Testis (tissue), 2 donors: ENCODE measurements around the gene PPCDC.

Source experiments
- POLR2A ChIP-seq: fragments of 450-650 bp; IDR thresholded peaks from one replicate; pipeline ENCODE4 v1.6.1; 2017; ENCODE audit warnings: antibody characterized with exemption, mild to moderate bottlenecking, moderate library complexity
- TF ChIP-seq, protein P1 (sequence below), 3 experiments: fragments of 450-650 bp in 2 of 3; fragments of 200-600 bp in 1 of 3; sonication (generic) in 1 of 3; IDR thresholded peaks; one replicate each; pipeline ENCODE4 v1.5.1; 2016 to 2019; ENCODE audit warnings: antibody characterized with exemption in 3 of 3, mild to moderate bottlenecking in 2 of 3, moderate library complexity in 1 of 3

DNA sequence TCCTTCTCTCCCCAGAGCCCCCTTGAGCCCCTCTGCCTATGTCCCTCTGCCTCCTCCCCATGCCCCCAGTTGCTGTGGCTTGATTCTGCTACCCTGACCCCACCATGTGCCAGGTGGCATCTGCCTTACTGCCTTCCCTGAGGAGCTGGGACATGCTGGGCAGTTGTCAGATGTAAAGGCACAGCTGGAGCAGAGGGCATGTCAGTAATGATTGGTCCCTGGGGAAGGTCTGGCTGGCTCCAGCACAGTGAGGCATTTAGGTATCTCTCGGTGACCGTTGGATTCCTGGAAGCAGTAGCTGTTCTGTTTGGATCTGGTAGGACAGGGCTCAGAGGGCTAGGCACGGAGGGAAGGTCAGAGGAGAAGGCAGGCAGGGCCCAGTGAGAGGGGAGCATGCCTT is 3.5 kb upstream of the PPCDC start:
- TF ChIP-seq, protein P1, sequence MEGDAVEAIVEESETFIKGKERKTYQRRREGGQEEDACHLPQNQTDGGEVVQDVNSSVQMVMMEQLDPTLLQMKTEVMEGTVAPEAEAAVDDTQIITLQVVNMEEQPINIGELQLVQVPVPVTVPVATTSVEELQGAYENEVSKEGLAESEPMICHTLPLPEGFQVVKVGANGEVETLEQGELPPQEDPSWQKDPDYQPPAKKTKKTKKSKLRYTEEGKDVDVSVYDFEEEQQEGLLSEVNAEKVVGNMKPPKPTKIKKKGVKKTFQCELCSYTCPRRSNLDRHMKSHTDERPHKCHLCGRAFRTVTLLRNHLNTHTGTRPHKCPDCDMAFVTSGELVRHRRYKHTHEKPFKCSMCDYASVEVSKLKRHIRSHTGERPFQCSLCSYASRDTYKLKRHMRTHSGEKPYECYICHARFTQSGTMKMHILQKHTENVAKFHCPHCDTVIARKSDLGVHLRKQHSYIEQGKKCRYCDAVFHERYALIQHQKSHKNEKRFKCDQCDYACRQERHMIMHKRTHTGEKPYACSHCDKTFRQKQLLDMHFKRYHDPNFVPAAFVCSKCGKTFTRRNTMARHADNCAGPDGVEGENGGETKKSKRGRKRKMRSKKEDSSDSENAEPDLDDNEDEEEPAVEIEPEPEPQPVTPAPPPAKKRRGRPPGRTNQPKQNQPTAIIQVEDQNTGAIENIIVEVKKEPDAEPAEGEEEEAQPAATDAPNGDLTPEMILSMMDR (IDR thresholded peaks at IDR 0.05) = no peak
- TF ChIP-seq POLR2A = no peak
